Spleen (tissue), 11 donors: ENCODE measurements around the gene REPS2. TPM values are rescaled to one million over a fixed set of nuclear protein-coding genes. Genes with fewer than 3 reads are reported as not detected.

Experiments used
- DNase-seq: peaks from one replicate; pipeline ENCODE4 v3.0.0-alpha.2; 2020
- H3K27ac ChIP-seq, 8 donors: fragments of 200-600 bp; sonication (generic) in 7 of 8; 1 replicate in 4 of 8; 2 replicates in 4 of 8; pipeline versions ENCODE4 v1.5.0 to v1.8.0; 2016 to 2021; ENCODE audit warnings: inconsistent platforms in 4 of 8, mild to moderate bottlenecking in 4 of 8, moderate library complexity in 1 of 8
- H3K27me3 ChIP-seq, 7 donors: fragments of 200-600 bp; sonication (generic) in 6 of 7; replicated peaks in 1 of 7; 1 replicate in 4 of 7; 2 replicates in 3 of 7; pipeline versions ENCODE4 v1.5.0 to v1.8.0; 2016 to 2021; ENCODE audit warnings: inconsistent platforms in 3 of 7, mild to moderate bottlenecking in 1 of 7
- H3K36me3 ChIP-seq, 6 donors: fragments of 200-600 bp; sonication (generic) in 5 of 6; 1 replicate in 4 of 6; 2 replicates in 2 of 6; pipeline versions ENCODE4 v1.5.0 to v1.8.0; 2016 to 2021; ENCODE audit warnings: inconsistent platforms in 2 of 6
- H3K4me1 ChIP-seq, 6 donors: fragments of 200-600 bp; sonication (generic) in 5 of 6; 1 replicate in 3 of 6; 2 replicates in 3 of 6; pipeline versions ENCODE4 v1.5.0 to v1.8.0; 2016 to 2021; ENCODE audit warnings: inconsistent platforms in 3 of 6
- H3K4me3 ChIP-seq, 8 donors: fragments of 200-600 bp; sonication (generic) in 7 of 8; 1 replicate in 4 of 8; 2 replicates in 4 of 8; pipeline versions ENCODE4 v1.5.0 to v1.8.0; 2016 to 2021; ENCODE audit warnings: inconsistent platforms in 4 of 8, mild to moderate bottlenecking in 4 of 8, moderate library complexity in 2 of 8
- H3K9me3 ChIP-seq, 8 donors: fragments of 200-600 bp; sonication (generic) in 7 of 8; 1 replicate in 4 of 8; 2 replicates in 4 of 8; pipeline versions ENCODE4 v1.5.0 to v1.8.0; 2016 to 2021; ENCODE audit warnings: inconsistent platforms in 4 of 8
- CTCF ChIP-seq, 11 experiments: fragments of 200-600 bp in 7 of 11; fragments of 450-650 bp in 4 of 11; sonication (generic) in 4 of 11; IDR thresholded peaks in 8 of 11; conservative IDR thresholded peaks in 3 of 11; 1 replicate in 7 of 11; 2 replicates in 4 of 11; pipeline versions ENCODE4 v1.4.0 to v1.8.0; 2016 to 2021; ENCODE audit warnings: antibody characterized with exemption in 11 of 11, inconsistent platforms in 4 of 11, mild to moderate bottlenecking in 1 of 11
- POLR2A ChIP-seq, 3 donors: fragments of 450-650 bp; IDR thresholded peaks; one replicate each; pipeline ENCODE4 v1.5.1; 2017; ENCODE audit warnings: antibody characterized with exemption in 3 of 3, mild to moderate bottlenecking in 1 of 3
- POLR2AphosphoS5 ChIP-seq, 3 donors: sonication (generic); formaldehyde crosslinking; IDR thresholded peaks; one replicate each; pipeline ENCODE4 v1.5.1; 2017; ENCODE audit warnings: antibody characterized with exemption in 3 of 3
- WGBS, 5 donors: extraction: QIAGEN DNeasy Blood & Tissue Kit in 3 of 5; methylation state at CpG; one replicate each; pipeline versions ENCODE4 v1.1.5 to v1.1.7; 2013 to 2018; 5-methylcytosine and 5-hydroxymethylcytosine counted together
- intact Hi-C: fragments of 100-400 bp; cut with DNase I; formaldehyde crosslinking; loops from one replicate; pipeline ENCODE4 v1.15.0; 2023; ENCODE audit warnings: low total_unique reads
- polyA plus RNA-seq, 3 donors: library from polyadenylated mRNA; stranded (reverse); fragments of 200-250 nt; gene quantifications; one replicate each; pipeline ENCODE4 v1.2.1, GENCODE V29; 2013
- small RNA-seq, 4 donors: library from RNA; depleted of rRNA; stranded (forward); fragments of <200 nt; gene quantifications; one replicate each; pipeline ENCODE3, GENCODE V24; 2016
- total RNA-seq, 7 donors: library from RNA; depleted of rRNA in 3 of 7; stranded (reverse); fragments of >200 nt in 3 of 7; fragmentation: NEBNext Ultra II Directional in 4 of 7; extraction: Animal tissue kit (Norgen Biotek cat#: 25700) in 4 of 7; gene quantifications; one replicate each; pipeline versions ENCODE4 v1.1.0 to v1.2.1, GENCODE V29; 2016 to 2021
- donor health status: healthy with polysubstance abuse.
- donor health status: DM: no; HTN: no; CAD: no; lungs with moderate emphysema.
- donor health status: DM: no; HTN: no; CAD: no.
- donor health status: Bipolar disorder and iron deficiency.
- donor health status: healthy.
- donor health status: DM: no; HTN: no; CAD: no.
- donor health status: DM: yes; HTN: yes; CAD: no.

The REPS2 gene
- total and polyA plus RNA-seq, 10 donors: 1.5 to 18.3 (median 8.0) TPM

GRCh38 chrX:17187136-17187756, 240.8 kb downstream of the REPS2 start:
- TF ChIP-seq POLR2A (IDR thresholded peaks at IDR 0.05) (no peak), POLR2AphosphoS5 (IDR thresholded peaks at IDR 0.05) (no peak), CTCF (IDR thresholded peaks at IDR 0.05 in 8 of 11, conservative IDR thresholded peaks at IDR 0.05 in 3 of 11) (no peak)
- no peak overlapping the region for H3K27ac ChIP-seq
- 68 to 78% (median 71%) methylated on average over 7 of the region's 7 CpGs for WGBS, 5 donors
- no peak overlapping the region for H3K4me3 ChIP-seq
- no peaks in the 10 kb centered on the region for H3K4me1 ChIP-seq
- no peaks in the 10 kb centered on the region for H3K27me3 ChIP-seq
- intact Hi-C loops: no loop called here
- no peak for DNase-seq
- H3K36me3 ChIP-seq: no peaks in the 10 kb centered on the region
- peaks cover 0 to 5% (median 0%) of the 10 kb centered on the region in 8 donors for H3K9me3 ChIP-seq

GRCh38 chrX:17192106-17192505, 245.6 kb downstream of the REPS2 start:
- H3K27ac ChIP-seq: no peak overlapping the region
- whole genome bisulfite sequencing, 5 donors: 87 to 95% (median 92%) methylated on average over 8 of the region's 8 CpGs
- H3K4me3 ChIP-seq: no peak overlapping the region
- no peaks in the 10 kb centered on the region for H3K36me3 ChIP-seq
- no peak for TF ChIP-seq POLR2AphosphoS5 (IDR thresholded peaks at IDR 0.05)
- no peak for TF ChIP-seq POLR2A (IDR thresholded peaks at IDR 0.05)
- no peak for TF ChIP-seq CTCF (IDR thresholded peaks at IDR 0.05 in 8 of 11, conservative IDR thresholded peaks at IDR 0.05 in 3 of 11)
- peaks cover 0 to 5% (median 0%) of the 10 kb centered on the region in 8 donors for H3K9me3 ChIP-seq
- no peaks in the 10 kb centered on the region for H3K4me1 ChIP-seq
- no peak for DNase-seq
- intact Hi-C loops: no loop called here
- no peaks in the 10 kb centered on the region for H3K27me3 ChIP-seq

Small RNA genes lying within 50 kb of the gene (small RNA-seq; reads per million reads assigned to genes)
- 0 reads per million in 4 donors for gene RF00019
- gene RF00190: 0 reads per million in 4 donors

Other genes starting within 250 kb of the REPS2 start
- 10 to 100 TPM in 4 of 7 donors, 1 to 10 TPM in 3; 5.6 to 11.7 (median 10.6) TPM for gene CTPS2, start 234.0 kb upstream of the REPS2 start, total RNA-seq
- gene CTPS2, start 234.0 kb upstream of the REPS2 start, polyA plus RNA-seq: 1 to 10 TPM; 5.3 to 9.8 (median 6.8) TPM
- gene SYAP1, start 227.0 kb upstream of the REPS2 start, total RNA-seq: 10 to 100 TPM; 16.7 to 23.2 (median 19.7) TPM
- 1 to 10 TPM; 6.9 to 7.6 (median 6.9) TPM for gene SYAP1, start 227.0 kb upstream of the REPS2 start, polyA plus RNA-seq
- gene TXLNG, start 160.2 kb upstream of the REPS2 start, total RNA-seq: 10 to 100 TPM in 6 of 7 donors, 1 to 10 TPM in 1; 9.6 to 20.2 (median 13.2) TPM
- 1 to 10 TPM; 7.8 to 8.4 (median 8.0) TPM for gene TXLNG, start 160.2 kb upstream of the REPS2 start, polyA plus RNA-seq
- 10 to 100 TPM; 68.5 to 80.3 (median 74.5) TPM for gene RBBP7, start 76.3 kb upstream of the REPS2 start, total RNA-seq
- gene RBBP7, start 76.3 kb upstream of the REPS2 start, polyA plus RNA-seq: 100 to 1,000 TPM; 119 to 132 (median 131) TPM